ENCODE measurements around the gene SP3.

DNA sequence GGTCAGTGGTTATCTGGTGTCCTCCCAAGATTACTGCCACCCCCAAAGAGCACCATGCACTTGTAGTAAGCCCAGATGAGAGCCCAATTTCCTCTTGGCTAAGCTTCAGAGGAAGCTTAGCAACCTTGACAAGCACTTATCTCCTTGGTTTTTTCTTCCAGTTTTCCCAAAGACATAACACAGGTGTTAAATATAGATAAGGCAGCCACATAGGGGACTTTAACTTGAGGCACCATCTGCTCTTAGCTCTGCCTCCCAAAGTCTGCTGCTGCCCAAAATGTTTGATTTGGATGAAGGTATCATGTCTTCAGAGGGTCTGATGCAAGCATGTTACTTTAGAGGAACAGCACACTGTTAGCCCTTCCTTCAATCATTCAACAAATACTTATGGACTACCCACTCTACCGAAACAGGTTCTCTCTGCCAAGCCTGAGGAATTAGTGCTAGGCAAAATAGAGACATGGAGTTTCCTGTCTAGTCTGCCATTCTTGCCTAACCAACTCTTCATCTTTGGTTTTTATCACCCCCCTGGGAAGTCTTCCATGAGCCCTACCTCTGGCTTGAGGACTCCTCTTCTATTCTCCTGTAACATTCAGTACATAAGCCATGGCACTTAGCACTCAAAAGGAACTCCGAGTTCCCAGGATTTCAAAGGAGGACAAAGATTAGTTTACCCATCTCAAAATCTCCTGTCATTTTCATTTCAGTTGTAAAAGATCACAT lies 73.7 kb downstream of the SP3 start:
- no peak for TF ChIP-seq POLR2A (IDR thresholded peaks at IDR 0.05)
- TF ChIP-seq EP300 (IDR thresholded peaks at IDR 0.05), result no peak
- TF ChIP-seq, protein P1, sequence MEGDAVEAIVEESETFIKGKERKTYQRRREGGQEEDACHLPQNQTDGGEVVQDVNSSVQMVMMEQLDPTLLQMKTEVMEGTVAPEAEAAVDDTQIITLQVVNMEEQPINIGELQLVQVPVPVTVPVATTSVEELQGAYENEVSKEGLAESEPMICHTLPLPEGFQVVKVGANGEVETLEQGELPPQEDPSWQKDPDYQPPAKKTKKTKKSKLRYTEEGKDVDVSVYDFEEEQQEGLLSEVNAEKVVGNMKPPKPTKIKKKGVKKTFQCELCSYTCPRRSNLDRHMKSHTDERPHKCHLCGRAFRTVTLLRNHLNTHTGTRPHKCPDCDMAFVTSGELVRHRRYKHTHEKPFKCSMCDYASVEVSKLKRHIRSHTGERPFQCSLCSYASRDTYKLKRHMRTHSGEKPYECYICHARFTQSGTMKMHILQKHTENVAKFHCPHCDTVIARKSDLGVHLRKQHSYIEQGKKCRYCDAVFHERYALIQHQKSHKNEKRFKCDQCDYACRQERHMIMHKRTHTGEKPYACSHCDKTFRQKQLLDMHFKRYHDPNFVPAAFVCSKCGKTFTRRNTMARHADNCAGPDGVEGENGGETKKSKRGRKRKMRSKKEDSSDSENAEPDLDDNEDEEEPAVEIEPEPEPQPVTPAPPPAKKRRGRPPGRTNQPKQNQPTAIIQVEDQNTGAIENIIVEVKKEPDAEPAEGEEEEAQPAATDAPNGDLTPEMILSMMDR (IDR thresholded peaks at IDR 0.05), result no peak
- no peak for TF ChIP-seq POLR2AphosphoS5 (IDR thresholded peaks at IDR 0.05)

All from gastroesophageal sphincter (tissue), 3 donors.